GM21360 (cell line): ENCODE results near the gene MEIS3.

Source experiments
- ATAC-seq: cut with Tn5 transposase; IDR thresholded peaks from one replicate; pipeline ENCODE4 v1.9.1; 2021; ENCODE audit warnings: mild to moderate bottlenecking, moderate library complexity; ENCODE audit not compliant: unreplicated experiment

The MEIS3 gene

GRCh38 chr19:47435883-47436417 is 16.6 kb upstream of the MEIS3 start:
- ATAC-seq = no peak

GRCh38 chr19:47435196-47435595 is 15.9 kb upstream of the MEIS3 start:
- no peak for ATAC-seq

- ATAC-seq = no peak
These were observed 14.8 kb upstream of the MEIS3 start for GRCh38 chr19:47434088-47434487.

GRCh38 chr19:47433121-47433520 is 13.8 kb upstream of the MEIS3 start:
- ATAC-seq = no peak

GRCh38 chr19:47432499-47432898 is 13.2 kb upstream of the MEIS3 start:
- no peak for ATAC-seq

- ATAC-seq = no peak
These were observed 12.8 kb upstream of the MEIS3 start for GRCh38 chr19:47432091-47432490.

- ATAC-seq = no peak
These were observed 10.9 kb upstream of the MEIS3 start for GRCh38 chr19:47430041-47430802.

- ATAC-seq = no peak
These were observed 9.9 kb upstream of the MEIS3 start for GRCh38 chr19:47429140-47429793.

GRCh38 chr19:47428177-47428894 is 9.0 kb upstream of the MEIS3 start:
- no peak for ATAC-seq

- ATAC-seq = no peak
These were observed 8.2 kb upstream of the MEIS3 start for GRCh38 chr19:47427241-47428176.

- no peak for ATAC-seq
These were observed 4.0 kb upstream of the MEIS3 start for GRCh38 chr19:47423203-47423882.

- ATAC-seq = no peak
These were observed 3.3 kb upstream of the MEIS3 start for GRCh38 chr19:47422417-47423163.

GRCh38 chr19:47421844-47422395 is 2.6 kb upstream of the MEIS3 start:
- no peak for ATAC-seq

GRCh38 chr19:47421244-47421786 is 2.0 kb upstream of the MEIS3 start:
- no peak for ATAC-seq

- ATAC-seq = no peak
These were observed 462 bp upstream of the MEIS3 start for GRCh38 chr19:47419789-47420188.

GRCh38 chr19:47418692-47419029 is 666 bp downstream of the MEIS3 start:
- no peak for ATAC-seq

- no peak for ATAC-seq
These were observed 1.3 kb downstream of the MEIS3 start for GRCh38 chr19:47417746-47418691.
